PC-9 (cell line): ENCODE measurements around the gene THBS1. TPM values are rescaled to one million over a fixed set of nuclear protein-coding genes. Genes with fewer than 3 reads are reported as not detected.

Experiments
- BruUV-seq: library from RNA; stranded (reverse); fragments of 400-500 nt; replicated peaks from 2 replicates; lab custom pipeline; 2021; lab: Mats Ljungman, UMichigan
- CTCF ChIA-PET: fragments of 300-600 bp; sonication (Branson Sonifier 250); formaldehyde crosslinking; loops from one replicate; lab custom pipeline; 2022; ENCODE audit warnings: antibody characterized with exemption; lab: Charles Lee
- POLR2A ChIA-PET: fragments of 300-600 bp; sonication (Branson Sonifier 250); formaldehyde crosslinking; loops from one replicate; lab custom pipeline; 2022; ENCODE audit warnings: antibody characterized with exemption; ENCODE audit not compliant: unreplicated experiment; lab: Charles Lee
- DNase-seq, 2 experiments: peaks; one replicate each; pipeline versions ENCODE4 v3.0.0 to v3.0.0-alpha.2; 2015 to 2022; ENCODE audit warnings: mixed read lengths in 1 of 2
- H2AFZ ChIP-seq: fragments of 200-600 bp; sonication (generic); 2 replicates; pipeline ENCODE4 v1.8.1; 2017; ENCODE audit warnings: antibody characterized with exemption
- H3F3A ChIP-seq: fragments of 200-600 bp; sonication (generic); 2 replicates; pipeline ENCODE4 v1.8.1; 2017; ENCODE audit warnings: antibody characterized with exemption, mild to moderate bottlenecking, low read depth; ENCODE audit not compliant: insufficient read depth
- H3K27ac ChIP-seq: fragments of 200-600 bp; sonication (generic); 2 replicates; pipeline ENCODE4 v1.6.1; 2016; ENCODE audit warnings: mixed run types
- H3K27me3 ChIP-seq: fragments of 200-600 bp; sonication (generic); 2 replicates; pipeline ENCODE4 v1.6.1; 2016; ENCODE audit warnings: low read depth, mixed run types; ENCODE audit not compliant: insufficient read depth
- H3K36me3 ChIP-seq: fragments of 200-600 bp; sonication (generic); 2 replicates; pipeline ENCODE4 v1.6.1; 2016; ENCODE audit warnings: low read depth, mixed run types
- H3K4me1 ChIP-seq: fragments of 200-600 bp; sonication (generic); replicated peaks from 2 replicates; pipeline ENCODE4 v1.6.1; 2016; ENCODE audit warnings: mixed run types; ENCODE audit not compliant: insufficient read depth
- H3K4me2 ChIP-seq: fragments of 200-600 bp; sonication (generic); 2 replicates; pipeline ENCODE4 v1.6.1; 2017; ENCODE audit warnings: mixed run types
- H3K4me3 ChIP-seq: fragments of 200-600 bp; sonication (generic); 2 replicates; pipeline ENCODE4 v1.6.1; 2016; ENCODE audit warnings: mixed run types
- H3K79me2 ChIP-seq: fragments of 200-600 bp; sonication (generic); 2 replicates; pipeline ENCODE4 v1.6.1; 2017; ENCODE audit warnings: low read depth, mixed run types
- H3K9me2 ChIP-seq: fragments of 200-600 bp; sonication (generic); 2 replicates; pipeline ENCODE4 v1.8.1; 2017; ENCODE audit warnings: mild to moderate bottlenecking; ENCODE audit not compliant: insufficient read depth
- H3K9me3 ChIP-seq: fragments of 200-600 bp; sonication (generic); 2 replicates; pipeline ENCODE4 v1.8.1; 2016; ENCODE audit warnings: low read depth; ENCODE audit not compliant: insufficient read depth
- H4K20me1 ChIP-seq: fragments of 200-600 bp; sonication (generic); 2 replicates; pipeline ENCODE4 v1.8.1; 2017; ENCODE audit not compliant: insufficient read depth
- EZH2 ChIP-seq: fragments of 200-600 bp; sonication (generic); IDR thresholded peaks from 2 replicates; pipeline ENCODE4 v1.8.0; 2017; ENCODE audit warnings: antibody characterized with exemption, low read depth
- intact Hi-C: fragments of 100-400 bp; cut with micrococcal nuclease; formaldehyde crosslinking; loops from one replicate; pipeline ENCODE4 v1.10.0; 2022; ENCODE audit not compliant: unreplicated experiment
- total RNA-seq: library from RNA; stranded (reverse); gene quantifications from 2 replicates; pipeline ENCODE4 v1.2.3, GENCODE V29; 2021
- TF ChIP-seq, protein P1 (sequence below): fragments of 200-600 bp; sonication (generic); conservative IDR thresholded peaks from 2 replicates; pipeline ENCODE4 v1.6.1; 2017; ENCODE audit warnings: mixed run types, antibody characterized with exemption, mild to moderate bottlenecking, moderate library complexity

Gene THBS1
- total RNA-seq, 1 experiment from 2014 or later = 406 TPM

DNA sequence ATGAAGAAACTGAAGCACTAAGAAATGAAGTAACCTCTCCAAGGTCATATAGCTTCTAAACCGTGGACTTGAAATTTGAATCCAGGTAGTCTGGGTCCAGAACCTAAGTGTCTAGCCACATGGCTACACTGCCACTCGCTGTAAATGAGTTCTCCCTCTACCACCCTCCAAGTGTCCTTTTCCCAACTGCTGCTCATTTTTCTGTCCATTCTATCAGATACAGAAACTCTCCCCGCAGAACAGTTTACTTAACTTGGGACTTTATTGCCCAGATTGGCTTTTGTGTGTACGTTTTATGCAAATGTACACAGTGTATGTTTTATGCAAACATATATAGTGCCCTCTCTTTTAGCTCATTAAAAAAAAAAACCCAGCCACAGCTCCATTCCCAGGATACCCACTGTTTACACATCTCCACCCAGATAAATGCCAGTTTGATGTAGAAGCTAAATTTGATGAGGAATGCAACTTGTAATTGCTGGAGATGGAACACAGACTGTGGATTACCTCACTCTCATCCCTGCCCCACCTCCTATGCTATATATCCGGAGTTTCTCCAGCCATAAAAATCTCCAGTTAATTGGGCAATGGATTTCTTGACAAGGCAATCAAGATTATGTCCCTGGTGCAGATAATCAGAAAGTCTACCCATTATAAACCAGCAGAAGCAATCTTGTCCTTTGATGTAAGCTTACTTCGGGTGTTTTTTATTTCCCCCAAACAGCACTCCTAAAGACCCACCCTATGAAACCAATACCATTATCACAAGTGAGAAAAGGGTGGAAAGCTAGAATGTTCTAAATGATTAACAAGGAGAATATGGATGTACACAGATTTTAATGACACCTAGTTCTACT is 42.0 kb downstream of the THBS1 start:
- no TSS peak for BruUV-seq
- TF ChIP-seq, protein P1, sequence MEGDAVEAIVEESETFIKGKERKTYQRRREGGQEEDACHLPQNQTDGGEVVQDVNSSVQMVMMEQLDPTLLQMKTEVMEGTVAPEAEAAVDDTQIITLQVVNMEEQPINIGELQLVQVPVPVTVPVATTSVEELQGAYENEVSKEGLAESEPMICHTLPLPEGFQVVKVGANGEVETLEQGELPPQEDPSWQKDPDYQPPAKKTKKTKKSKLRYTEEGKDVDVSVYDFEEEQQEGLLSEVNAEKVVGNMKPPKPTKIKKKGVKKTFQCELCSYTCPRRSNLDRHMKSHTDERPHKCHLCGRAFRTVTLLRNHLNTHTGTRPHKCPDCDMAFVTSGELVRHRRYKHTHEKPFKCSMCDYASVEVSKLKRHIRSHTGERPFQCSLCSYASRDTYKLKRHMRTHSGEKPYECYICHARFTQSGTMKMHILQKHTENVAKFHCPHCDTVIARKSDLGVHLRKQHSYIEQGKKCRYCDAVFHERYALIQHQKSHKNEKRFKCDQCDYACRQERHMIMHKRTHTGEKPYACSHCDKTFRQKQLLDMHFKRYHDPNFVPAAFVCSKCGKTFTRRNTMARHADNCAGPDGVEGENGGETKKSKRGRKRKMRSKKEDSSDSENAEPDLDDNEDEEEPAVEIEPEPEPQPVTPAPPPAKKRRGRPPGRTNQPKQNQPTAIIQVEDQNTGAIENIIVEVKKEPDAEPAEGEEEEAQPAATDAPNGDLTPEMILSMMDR = no peak
- no peak for TF ChIP-seq EZH2
- ChIA-PET POLR2A (interaction anchor here (0.6 kb wide), 1 partner anchor 34 kb away, joined by 6 read pairs; no protein-coding TSS in a partner anchor), CTCF (no interaction called here)
- H3K4me1 ChIP-seq = peaks cover 12% of the 10 kb centered on the region
- DNase-seq = no peak
- H3K9me2 ChIP-seq = no peaks in the 10 kb centered on the region
- peaks cover 4% of the 10 kb centered on the region; the same call in 1 of the 2 replicates for H3F3A ChIP-seq
- H3K4me2 ChIP-seq = no peak overlapping the region
- H4K20me1 ChIP-seq = no peaks in the 10 kb centered on the region
- H2AFZ ChIP-seq = no peak overlapping the region
- intact Hi-C loops = no loop called here
- H3K27ac ChIP-seq = no peak overlapping the region
- H3K79me2 ChIP-seq = no peaks in the 10 kb centered on the region
- H3K36me3 ChIP-seq = no peaks in the 10 kb centered on the region
- H3K4me3 ChIP-seq = no peak overlapping the region
- H3K9me3 ChIP-seq = no peaks in the 10 kb centered on the region
- no peaks in the 10 kb centered on the region for H3K27me3 ChIP-seq

DNA sequence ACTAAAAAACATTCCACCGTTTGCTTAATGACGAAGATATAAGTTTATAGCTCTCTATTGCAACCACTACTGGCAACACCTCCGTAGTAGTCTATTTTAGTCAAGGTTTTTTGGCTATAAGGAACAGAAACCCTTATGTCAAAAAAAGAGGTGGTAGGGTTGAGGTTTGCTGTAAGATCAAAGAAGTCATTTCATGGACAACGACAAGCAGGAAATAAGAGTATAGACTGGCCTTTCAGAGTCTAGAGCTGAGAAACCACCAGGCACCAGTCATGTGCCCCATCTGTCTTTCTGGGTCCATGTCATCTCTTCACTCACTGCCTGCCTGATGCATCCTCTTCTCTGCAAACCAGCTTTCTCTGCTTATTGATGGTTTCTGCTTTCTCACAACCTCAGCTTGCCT is 42.7 kb downstream of the THBS1 start:
- Histone ChIP-seq H3K36me3 (no peaks in the 10 kb centered on the region), H3K4me3 (no peak overlapping the region), H3K27me3 (no peaks in the 10 kb centered on the region), H4K20me1 (no peaks in the 10 kb centered on the region), H3K9me3 (no peaks in the 10 kb centered on the region), H3K4me2 (no peak overlapping the region), H3F3A (peaks cover 4% of the 10 kb centered on the region; the same call in 1 of the 2 replicates), H3K4me1 (peaks cover 12% of the 10 kb centered on the region), H3K79me2 (no peaks in the 10 kb centered on the region), H2AFZ (no peak overlapping the region), H3K27ac (no peak overlapping the region), H3K9me2 (no peaks in the 10 kb centered on the region)
- ChIA-PET POLR2A (interaction anchor here (0.6 kb wide), 1 partner anchor 34 kb away, joined by 6 read pairs; no protein-coding TSS in a partner anchor), CTCF (no interaction called here)
- intact Hi-C loops = no loop called here
- no peak for DNase-seq
- TF ChIP-seq, protein P1 = no peak
- TF ChIP-seq EZH2 = no peak
- no TSS peak for BruUV-seq

- Histone ChIP-seq H3K4me2 (peak overlapping the region; percentile 25), H2AFZ (no peak overlapping the region), H3K79me2 (no peaks in the 10 kb centered on the region), H3K4me1 (peaks cover 12% of the 10 kb centered on the region), H3K27ac (peak overlapping the region; percentile 45), H3F3A (peaks cover 4% of the 10 kb centered on the region; the same call in 1 of the 2 replicates), H3K4me3 (no peak overlapping the region), H3K27me3 (no peaks in the 10 kb centered on the region), H3K9me3 (no peaks in the 10 kb centered on the region), H3K36me3 (no peaks in the 10 kb centered on the region), H3K9me2 (no peaks in the 10 kb centered on the region), H4K20me1 (no peaks in the 10 kb centered on the region)
- ChIA-PET POLR2A (no interaction called here), CTCF (no interaction called here)
- intact Hi-C loops = no loop called here
- no TSS peak for BruUV-seq
- no peak for TF ChIP-seq EZH2
- TF ChIP-seq, protein P1 = no peak
- peak; percentile 49 to 57 for DNase-seq
Observed at GRCh38 chr15:39624806-39625205, 43.9 kb downstream of the THBS1 start.
